Measurements from ENCODE around the gene GJD3. TPM values are rescaled to one million over a fixed set of nuclear protein-coding genes. Genes with fewer than 3 reads are reported as not detected.

The GJD3 gene
- total RNA-seq, 1 donor from 2014 or later = not detected

- ChIA-PET POLR2A (interaction anchor here (0.6 to 5.3 kb wide), 13 partner anchors 11 to 179 kb away, joined by 3 to 32 read pairs (median 6); no protein-coding TSS in a partner anchor), CTCF (interaction anchor here (0.6 to 17.0 kb wide), 23 partner anchors 9 to 1312 kb away, joined by 3 to 466 read pairs (median 5); partner anchors contain the start of genes RARA and TOP2A)
- no peak overlapping the region for H3K4me3 Mint-ChIP-seq
Observed at GRCh38 chr17:40354221-40355122, 10.1 kb downstream of the GJD3 start.

GRCh38 chr17:40352779-40353394 lies 11.7 kb downstream of the GJD3 start:
- peak overlapping the region; percentile 64 for H3K27ac Mint-ChIP-seq
- ChIA-PET POLR2A (interaction anchor here (0.6 to 5.3 kb wide), 8 partner anchors 11 to 1146 kb away, joined by 3 to 32 read pairs (median 5); no protein-coding TSS in a partner anchor), CTCF (interaction anchor here (1.1 to 17.0 kb wide), 5 partner anchors 27 to 262 kb away, joined by 3 to 466 read pairs (median 4); partner anchors contain the start of gene RARA)
- peaks cover 53% of the 10 kb centered on the region for H3K4me1 Mint-ChIP-seq
- ATAC-seq (ENCODE audit: low read depth) = peak; percentile 57
- H3K4me3 Mint-ChIP-seq = no peak overlapping the region
- no peaks in the 10 kb centered on the region for H3K27me3 Mint-ChIP-seq
- intact Hi-C loops (cut with micrococcal nuclease) = no loop called here
- no peak for DNase-seq
- H3K36me3 Mint-ChIP-seq (ENCODE audit: low read depth) = peaks cover 67% of the 10 kb centered on the region
- no peaks in the 10 kb centered on the region for H3K9me3 Mint-ChIP-seq
- TF ChIP-seq, protein P1, sequence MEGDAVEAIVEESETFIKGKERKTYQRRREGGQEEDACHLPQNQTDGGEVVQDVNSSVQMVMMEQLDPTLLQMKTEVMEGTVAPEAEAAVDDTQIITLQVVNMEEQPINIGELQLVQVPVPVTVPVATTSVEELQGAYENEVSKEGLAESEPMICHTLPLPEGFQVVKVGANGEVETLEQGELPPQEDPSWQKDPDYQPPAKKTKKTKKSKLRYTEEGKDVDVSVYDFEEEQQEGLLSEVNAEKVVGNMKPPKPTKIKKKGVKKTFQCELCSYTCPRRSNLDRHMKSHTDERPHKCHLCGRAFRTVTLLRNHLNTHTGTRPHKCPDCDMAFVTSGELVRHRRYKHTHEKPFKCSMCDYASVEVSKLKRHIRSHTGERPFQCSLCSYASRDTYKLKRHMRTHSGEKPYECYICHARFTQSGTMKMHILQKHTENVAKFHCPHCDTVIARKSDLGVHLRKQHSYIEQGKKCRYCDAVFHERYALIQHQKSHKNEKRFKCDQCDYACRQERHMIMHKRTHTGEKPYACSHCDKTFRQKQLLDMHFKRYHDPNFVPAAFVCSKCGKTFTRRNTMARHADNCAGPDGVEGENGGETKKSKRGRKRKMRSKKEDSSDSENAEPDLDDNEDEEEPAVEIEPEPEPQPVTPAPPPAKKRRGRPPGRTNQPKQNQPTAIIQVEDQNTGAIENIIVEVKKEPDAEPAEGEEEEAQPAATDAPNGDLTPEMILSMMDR (IDR thresholded peaks at IDR 0.05) = no peak

More at GRCh38 chr17:40354221-40355122, 10.1 kb downstream of the GJD3 start:
- Mint-ChIP-seq H3K27ac (no peak overlapping the region), H3K27me3 (no peaks in the 10 kb centered on the region), H3K9me3 (no peaks in the 10 kb centered on the region), H3K4me1 (peaks cover 47% of the 10 kb centered on the region), H3K36me3 (ENCODE audit: low read depth) (peaks cover 53% of the 10 kb centered on the region)
- TF ChIP-seq, protein P1 (IDR thresholded peaks at IDR 0.05) = no peak
- no peak for DNase-seq
- ATAC-seq (ENCODE audit: low read depth) = no peak
- intact Hi-C loops (cut with micrococcal nuclease) = loop anchor here (1.0 to 5.0 kb wide), 6 partner anchors 13 to 1293 kb away; no protein-coding TSS in a partner anchor

- intact Hi-C loops (cut with micrococcal nuclease) = no loop called here
- Mint-ChIP-seq H3K4me3 (no peak overlapping the region), H3K27me3 (no peaks in the 10 kb centered on the region), H3K27ac (peak overlapping the region; percentile 54), H3K36me3 (ENCODE audit: low read depth) (peaks cover 67% of the 10 kb centered on the region), H3K4me1 (peaks cover 59% of the 10 kb centered on the region), H3K9me3 (no peaks in the 10 kb centered on the region)
- ChIA-PET CTCF (interaction anchor here (0.7 to 17.0 kb wide), 6 partner anchors 26 to 263 kb away, joined by 3 to 466 read pairs (median 4); partner anchors contain the start of gene RARA), POLR2A (interaction anchor here (0.6 to 5.3 kb wide), 10 partner anchors 26 to 1145 kb away, joined by 3 to 32 read pairs (median 5); no protein-coding TSS in a partner anchor)
- TF ChIP-seq, protein P1 (IDR thresholded peaks at IDR 0.05) = no peak
- no peak for DNase-seq
- ATAC-seq (ENCODE audit: low read depth) = no peak
Observed at GRCh38 chr17:40352237-40352778, 12.2 kb downstream of the GJD3 start.

DNA sequence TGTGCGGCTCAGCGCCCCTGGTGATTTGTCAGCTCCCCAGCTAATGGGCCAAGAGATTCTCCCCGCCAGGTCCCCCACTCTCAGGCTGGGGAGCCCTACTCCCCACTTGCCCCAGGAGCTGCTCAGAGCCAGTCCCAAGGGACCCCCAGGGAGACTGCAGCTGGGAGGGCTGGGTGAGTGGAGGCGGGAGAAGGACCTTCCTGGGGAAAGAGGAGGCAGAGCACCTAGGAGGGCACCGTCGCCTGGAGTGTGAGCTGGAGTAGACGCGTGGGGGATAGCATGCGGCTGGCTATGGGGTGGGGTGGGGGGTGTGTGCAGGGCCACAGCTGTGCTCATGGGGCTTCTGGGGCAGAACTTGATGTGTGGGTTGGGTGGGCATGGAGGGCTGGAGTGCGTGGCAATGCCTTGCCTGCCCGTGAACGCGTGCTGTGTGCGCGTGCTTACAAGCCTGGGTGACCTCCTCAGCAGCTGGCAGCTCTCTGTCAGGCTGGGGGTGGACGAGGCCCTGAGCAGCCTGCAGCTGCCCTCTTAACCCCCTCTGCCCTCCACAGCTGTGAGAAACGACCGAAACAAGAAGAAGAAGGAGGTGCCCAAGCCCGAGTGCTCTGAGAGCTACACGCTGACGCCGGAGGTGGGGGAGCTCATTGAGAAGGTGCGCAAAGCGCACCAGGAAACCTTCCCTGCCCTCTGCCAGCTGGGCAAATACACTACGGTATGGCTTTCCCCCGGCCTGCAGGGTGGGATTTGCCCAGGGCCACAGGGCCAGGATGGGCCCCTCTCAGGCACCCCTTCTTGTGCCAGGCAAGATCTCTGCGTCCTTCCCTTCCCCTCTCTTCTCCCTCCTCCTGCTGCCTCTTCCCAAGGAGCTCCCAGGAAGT lies 12.9 kb downstream of the GJD3 start:
- intact Hi-C loops (cut with micrococcal nuclease) = no loop called here
- peaks cover 66% of the 10 kb centered on the region for H3K4me1 Mint-ChIP-seq

More for the DNA sequence above, 12.9 kb downstream of the GJD3 start:
- TF ChIP-seq, protein P1 (IDR thresholded peaks at IDR 0.05) = no peak
- Mint-ChIP-seq H3K27ac (peak overlapping the region; percentile 54), H3K9me3 (no peaks in the 10 kb centered on the region), H3K36me3 (ENCODE audit: low read depth) (peaks cover 65% of the 10 kb centered on the region), H3K4me3 (no peak overlapping the region), H3K27me3 (no peaks in the 10 kb centered on the region)
- ChIA-PET POLR2A (interaction anchor here (0.8 to 5.3 kb wide), 8 partner anchors 25 to 48 kb away, joined by 3 to 32 read pairs (median 8); no protein-coding TSS in a partner anchor), CTCF (interaction anchor here (0.7 to 17.0 kb wide), 5 partner anchors 25 to 86 kb away, joined by 3 to 466 read pairs (median 4); partner anchors contain the start of gene RARA)
- DNase-seq = no peak
- ATAC-seq (ENCODE audit: low read depth) = no peak
